Glutamatergic neuron (in vitro differentiated cells): Measurements from ENCODE around the gene TRNT1. TPM values are rescaled to one million over a fixed set of nuclear protein-coding genes. Genes with fewer than 3 reads are reported as not detected.

ENCODE experiments used
- DNase-seq: peaks from one replicate; pipeline ENCODE4 v3.0.0; 2022
- H3K27ac Mint-ChIP-seq: one replicate; pipeline ENCODE4 v1.8.0; 2020; ENCODE audit warnings: mild to moderate bottlenecking, mixed read lengths, inconsistent platforms; ENCODE audit not compliant: unreplicated experiment
- H3K27me3 Mint-ChIP-seq: one replicate; pipeline ENCODE4 v1.8.0; 2020; ENCODE audit warnings: mild to moderate bottlenecking, moderate library complexity, mixed read lengths, inconsistent platforms; ENCODE audit not compliant: unreplicated experiment
- H3K36me3 Mint-ChIP-seq: one replicate; pipeline ENCODE4 v1.8.0; 2020; ENCODE audit warnings: mild to moderate bottlenecking, mixed read lengths, inconsistent platforms; ENCODE audit not compliant: unreplicated experiment
- H3K4me1 Mint-ChIP-seq: one replicate; pipeline ENCODE4 v1.8.0; 2020; ENCODE audit warnings: mild to moderate bottlenecking, low read depth, mixed read lengths, inconsistent platforms; ENCODE audit not compliant: unreplicated experiment
- H3K4me3 Mint-ChIP-seq: one replicate; pipeline ENCODE4 v1.8.0; 2020; ENCODE audit warnings: mild to moderate bottlenecking, mixed read lengths, inconsistent platforms; ENCODE audit not compliant: unreplicated experiment
- H3K9me3 Mint-ChIP-seq: one replicate; pipeline ENCODE4 v1.8.0; 2020; ENCODE audit warnings: mild to moderate bottlenecking, moderate library complexity, mixed read lengths, inconsistent platforms; ENCODE audit not compliant: unreplicated experiment
- CTCF ChIP-seq: fragments of 200-600 bp; sonication (generic); IDR thresholded peaks from one replicate; pipeline ENCODE4 v1.5.0; 2021; ENCODE audit not compliant: partially characterized antibody, unreplicated experiment
- total RNA-seq: library from RNA; stranded (reverse); fragmentation: NEBNext Ultra II Directional; extraction: Animal tissue kit (Norgen Biotek cat#: 25700); gene quantifications from one replicate; pipeline ENCODE4 v1.2.1, GENCODE V29; 2021; ENCODE audit not compliant: unreplicated experiment

Gene TRNT1
- total RNA-seq, 1 donor from 2014 or later, result 27.3 TPM

DNA sequence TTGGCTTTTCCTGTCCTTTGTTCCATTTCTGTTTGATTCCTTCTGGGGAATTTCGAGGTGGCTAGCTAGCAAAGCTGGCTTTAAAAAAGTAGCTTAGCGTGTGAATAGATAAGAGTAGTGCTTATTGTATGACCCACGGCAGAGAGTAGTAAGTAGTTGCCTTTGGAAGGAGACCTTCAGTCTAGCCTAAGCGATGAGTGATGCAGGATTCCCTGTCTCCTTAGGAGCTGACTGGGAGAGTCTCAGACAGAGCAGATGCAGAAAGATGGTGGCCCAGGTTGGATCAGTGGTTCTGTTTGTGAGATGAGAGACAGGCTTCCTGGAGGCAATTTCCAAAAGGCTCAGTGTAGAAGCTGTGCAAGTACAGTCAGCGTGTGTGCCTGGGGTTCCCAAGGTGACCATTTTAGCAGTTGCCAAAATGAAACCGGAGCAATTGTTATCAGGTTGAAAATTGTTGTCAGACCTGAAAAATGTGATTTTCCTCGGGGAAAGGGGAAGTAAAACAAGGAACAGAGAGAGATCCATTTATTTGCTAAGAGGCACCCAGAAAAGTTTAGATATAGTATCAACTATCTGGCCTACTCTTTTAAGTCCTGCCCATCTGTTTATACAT is 15.9 kb upstream of the TRNT1 start:
- Mint-ChIP-seq H3K27me3 (no peaks in the 10 kb centered on the region), H3K27ac (no peak overlapping the region), H3K9me3 (peaks cover 2% of the 10 kb centered on the region), H3K36me3 (no peaks in the 10 kb centered on the region), H3K4me3 (no peak overlapping the region), H3K4me1 (no peaks in the 10 kb centered on the region)
- no peak for DNase-seq
- TF ChIP-seq CTCF, result no peak

GRCh38 chr3:3113042-3113709 is 13.6 kb upstream of the TRNT1 start:
- DNase-seq, result no peak
- Mint-ChIP-seq H3K27ac (no peak overlapping the region), H3K9me3 (peaks cover 2% of the 10 kb centered on the region), H3K4me3 (no peak overlapping the region), H3K36me3 (no peaks in the 10 kb centered on the region), H3K4me1 (no peaks in the 10 kb centered on the region), H3K27me3 (no peaks in the 10 kb centered on the region)
- no peak for TF ChIP-seq CTCF

GRCh38 chr3:3117651-3118050 is 9.1 kb upstream of the TRNT1 start:
- no peak overlapping the region for H3K4me3 Mint-ChIP-seq
- no peak for DNase-seq
- H3K4me1 Mint-ChIP-seq, result no peaks in the 10 kb centered on the region
- H3K36me3 Mint-ChIP-seq, result no peaks in the 10 kb centered on the region
- H3K27me3 Mint-ChIP-seq, result no peaks in the 10 kb centered on the region
- H3K27ac Mint-ChIP-seq, result no peak overlapping the region
- TF ChIP-seq CTCF, result no peak
- H3K9me3 Mint-ChIP-seq, result peaks cover 2% of the 10 kb centered on the region

DNA sequence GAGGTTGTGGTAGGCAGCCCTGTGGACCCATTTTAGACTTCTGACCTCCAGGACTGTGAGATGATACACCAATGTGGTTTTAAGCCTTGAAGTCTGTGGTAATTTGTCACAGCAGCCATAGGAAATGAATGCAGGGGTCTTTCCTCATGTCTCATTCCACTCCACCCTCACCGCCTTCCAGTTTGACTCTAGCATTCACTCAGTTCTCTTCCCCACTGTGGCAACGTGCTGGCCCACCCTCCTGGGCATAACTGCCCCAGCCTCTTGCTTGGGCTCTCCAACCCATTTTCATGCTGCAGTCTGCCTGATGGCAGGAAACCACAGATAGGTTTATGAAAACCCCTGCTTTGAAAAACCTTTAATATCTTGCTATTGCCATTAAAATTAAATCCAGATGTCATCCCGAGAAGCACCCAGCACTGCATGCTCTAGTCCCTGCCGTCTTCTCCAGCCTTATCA is 7.3 kb upstream of the TRNT1 start:
- no peaks in the 10 kb centered on the region for H3K27me3 Mint-ChIP-seq
- no peak overlapping the region for H3K4me3 Mint-ChIP-seq
- peak overlapping the region; percentile 64 for H3K27ac Mint-ChIP-seq
- H3K9me3 Mint-ChIP-seq, result peaks cover 2% of the 10 kb centered on the region
- H3K36me3 Mint-ChIP-seq, result no peaks in the 10 kb centered on the region
- DNase-seq, result no peak
- TF ChIP-seq CTCF, result no peak
- H3K4me1 Mint-ChIP-seq, result no peaks in the 10 kb centered on the region

DNA sequence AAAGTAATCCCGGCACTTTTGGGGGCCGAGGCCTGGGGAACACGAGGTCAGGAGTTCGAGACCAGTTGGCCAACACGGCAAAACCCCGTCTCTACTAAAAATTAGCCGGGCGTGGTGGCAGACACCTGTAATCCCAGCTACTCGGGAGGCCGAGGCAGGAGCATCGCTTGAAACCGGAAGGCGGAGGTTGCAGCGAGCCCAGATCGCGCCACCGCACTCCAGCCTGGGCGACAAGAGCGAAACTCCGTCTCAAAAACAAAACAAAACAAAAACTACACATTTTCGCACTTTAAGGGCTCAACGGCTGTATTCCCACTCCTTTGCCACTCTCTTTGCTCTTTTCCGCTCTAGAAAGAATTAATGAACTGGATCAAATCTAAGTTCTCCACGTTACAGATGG is 763 bp upstream of the TRNT1 start:
- H3K4me1 Mint-ChIP-seq, result peaks cover 2% of the 10 kb centered on the region
- no peak for DNase-seq
- peak overlapping the region; percentile 95 for H3K4me3 Mint-ChIP-seq
- H3K27ac Mint-ChIP-seq, result peak overlapping the region; percentile 95
- no peaks in the 10 kb centered on the region for H3K36me3 Mint-ChIP-seq
- peaks cover 12% of the 10 kb centered on the region for H3K9me3 Mint-ChIP-seq
- H3K27me3 Mint-ChIP-seq, result peaks cover 12% of the 10 kb centered on the region
- TF ChIP-seq CTCF, result no peak
